Spleen (tissue), 11 donors: ENCODE data around the gene GALR2. TPM values are rescaled to one million over a fixed set of nuclear protein-coding genes. Genes with fewer than 3 reads are reported as not detected.

ENCODE experiments used
- DNase-seq: peaks from one replicate; pipeline ENCODE4 v3.0.0-alpha.2; 2020
- H3K27ac ChIP-seq, 8 donors: fragments of 200-600 bp; sonication (generic) in 7 of 8; 1 replicate in 4 of 8; 2 replicates in 4 of 8; pipeline versions ENCODE4 v1.5.0 to v1.8.0; 2016 to 2021; ENCODE audit warnings: inconsistent platforms in 4 of 8, mild to moderate bottlenecking in 4 of 8, moderate library complexity in 1 of 8
- H3K27me3 ChIP-seq, 7 donors: fragments of 200-600 bp; sonication (generic) in 6 of 7; replicated peaks in 1 of 7; 1 replicate in 4 of 7; 2 replicates in 3 of 7; pipeline versions ENCODE4 v1.5.0 to v1.8.0; 2016 to 2021; ENCODE audit warnings: inconsistent platforms in 3 of 7, mild to moderate bottlenecking in 1 of 7
- H3K36me3 ChIP-seq, 6 donors: fragments of 200-600 bp; sonication (generic) in 5 of 6; 1 replicate in 4 of 6; 2 replicates in 2 of 6; pipeline versions ENCODE4 v1.5.0 to v1.8.0; 2016 to 2021; ENCODE audit warnings: inconsistent platforms in 2 of 6
- H3K4me1 ChIP-seq, 6 donors: fragments of 200-600 bp; sonication (generic) in 5 of 6; 1 replicate in 3 of 6; 2 replicates in 3 of 6; pipeline versions ENCODE4 v1.5.0 to v1.8.0; 2016 to 2021; ENCODE audit warnings: inconsistent platforms in 3 of 6
- H3K4me3 ChIP-seq, 8 donors: fragments of 200-600 bp; sonication (generic) in 7 of 8; 1 replicate in 4 of 8; 2 replicates in 4 of 8; pipeline versions ENCODE4 v1.5.0 to v1.8.0; 2016 to 2021; ENCODE audit warnings: inconsistent platforms in 4 of 8, mild to moderate bottlenecking in 4 of 8, moderate library complexity in 2 of 8
- H3K9me3 ChIP-seq, 8 donors: fragments of 200-600 bp; sonication (generic) in 7 of 8; 1 replicate in 4 of 8; 2 replicates in 4 of 8; pipeline versions ENCODE4 v1.5.0 to v1.8.0; 2016 to 2021; ENCODE audit warnings: inconsistent platforms in 4 of 8
- POLR2A ChIP-seq, 3 donors: fragments of 450-650 bp; IDR thresholded peaks; one replicate each; pipeline ENCODE4 v1.5.1; 2017; ENCODE audit warnings: antibody characterized with exemption in 3 of 3, mild to moderate bottlenecking in 1 of 3
- POLR2AphosphoS5 ChIP-seq, 3 donors: sonication (generic); formaldehyde crosslinking; IDR thresholded peaks; one replicate each; pipeline ENCODE4 v1.5.1; 2017; ENCODE audit warnings: antibody characterized with exemption in 3 of 3
- WGBS, 5 donors: extraction: QIAGEN DNeasy Blood & Tissue Kit in 3 of 5; methylation state at CpG; one replicate each; pipeline versions ENCODE4 v1.1.5 to v1.1.7; 2013 to 2018; 5-methylcytosine and 5-hydroxymethylcytosine counted together
- intact Hi-C: fragments of 100-400 bp; cut with DNase I; formaldehyde crosslinking; loops from one replicate; pipeline ENCODE4 v1.15.0; 2023; ENCODE audit warnings: low total_unique reads
- polyA plus RNA-seq, 3 donors: library from polyadenylated mRNA; stranded (reverse); fragments of 200-250 nt; gene quantifications; one replicate each; pipeline ENCODE4 v1.2.1, GENCODE V29; 2013
- total RNA-seq, 7 donors: library from RNA; depleted of rRNA in 3 of 7; stranded (reverse); fragments of >200 nt in 3 of 7; fragmentation: NEBNext Ultra II Directional in 4 of 7; extraction: Animal tissue kit (Norgen Biotek cat#: 25700) in 4 of 7; gene quantifications; one replicate each; pipeline versions ENCODE4 v1.1.0 to v1.2.1, GENCODE V29; 2016 to 2021
- TF ChIP-seq, protein P1 (sequence below), 11 experiments: fragments of 200-600 bp in 7 of 11; fragments of 450-650 bp in 4 of 11; sonication (generic) in 4 of 11; IDR thresholded peaks in 8 of 11; conservative IDR thresholded peaks in 3 of 11; 1 replicate in 7 of 11; 2 replicates in 4 of 11; pipeline versions ENCODE4 v1.4.0 to v1.8.0; 2016 to 2021; ENCODE audit warnings: antibody characterized with exemption in 11 of 11, inconsistent platforms in 4 of 11, mild to moderate bottlenecking in 1 of 11
- donor health status: healthy with polysubstance abuse.
- donor health status: DM: no; HTN: no; CAD: no; lungs with moderate emphysema.
- donor health status: DM: no; HTN: no; CAD: no.
- donor health status: Bipolar disorder and iron deficiency.
- donor health status: healthy.
- donor health status: DM: no; HTN: no; CAD: no.
- donor health status: DM: yes; HTN: yes; CAD: no.

Gene GALR2
- total and polyA plus RNA-seq, 10 donors = 0.06 to 0.93 (median 0.38) TPM; not detected in 6

DNA sequence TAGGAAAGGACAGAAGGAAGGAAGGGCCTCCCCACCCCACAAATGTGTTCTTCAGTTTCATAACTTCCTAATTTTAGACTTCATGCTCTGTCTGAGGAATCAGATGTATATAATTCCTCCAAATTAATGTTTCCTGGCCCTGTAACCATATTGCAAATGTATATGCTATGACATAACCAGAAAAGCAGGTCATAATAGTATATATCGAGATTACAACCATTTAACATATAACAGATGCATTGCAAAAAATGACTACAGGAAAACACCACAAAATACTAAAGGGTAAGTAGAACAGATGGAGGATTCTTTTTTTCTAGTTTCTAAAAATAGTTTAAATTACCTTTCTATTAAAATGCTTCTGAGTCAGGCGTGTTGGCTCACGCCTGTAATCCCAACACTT, 32.1 kb downstream of the GALR2 start:
- 71 to 83% (median 76%) methylated on average over 3 of the region's 3 CpGs for whole genome bisulfite sequencing, 5 donors
- Histone ChIP-seq H3K4me3 (no peak overlapping the region), H3K4me1 (peaks cover 10 to 38% (median 22%) of the 10 kb centered on the region in 6 donors), H3K36me3 (peaks cover 0 to 2% (median under 1%) of the 10 kb centered on the region in 6 donors), H3K27ac (no peak overlapping the region), H3K9me3 (no peaks in the 10 kb centered on the region), H3K27me3 (peaks cover 0 to 5% (median 0%) of the 10 kb centered on the region in 7 donors)
- no peak for TF ChIP-seq POLR2A (IDR thresholded peaks at IDR 0.05)
- TF ChIP-seq, protein P1, sequence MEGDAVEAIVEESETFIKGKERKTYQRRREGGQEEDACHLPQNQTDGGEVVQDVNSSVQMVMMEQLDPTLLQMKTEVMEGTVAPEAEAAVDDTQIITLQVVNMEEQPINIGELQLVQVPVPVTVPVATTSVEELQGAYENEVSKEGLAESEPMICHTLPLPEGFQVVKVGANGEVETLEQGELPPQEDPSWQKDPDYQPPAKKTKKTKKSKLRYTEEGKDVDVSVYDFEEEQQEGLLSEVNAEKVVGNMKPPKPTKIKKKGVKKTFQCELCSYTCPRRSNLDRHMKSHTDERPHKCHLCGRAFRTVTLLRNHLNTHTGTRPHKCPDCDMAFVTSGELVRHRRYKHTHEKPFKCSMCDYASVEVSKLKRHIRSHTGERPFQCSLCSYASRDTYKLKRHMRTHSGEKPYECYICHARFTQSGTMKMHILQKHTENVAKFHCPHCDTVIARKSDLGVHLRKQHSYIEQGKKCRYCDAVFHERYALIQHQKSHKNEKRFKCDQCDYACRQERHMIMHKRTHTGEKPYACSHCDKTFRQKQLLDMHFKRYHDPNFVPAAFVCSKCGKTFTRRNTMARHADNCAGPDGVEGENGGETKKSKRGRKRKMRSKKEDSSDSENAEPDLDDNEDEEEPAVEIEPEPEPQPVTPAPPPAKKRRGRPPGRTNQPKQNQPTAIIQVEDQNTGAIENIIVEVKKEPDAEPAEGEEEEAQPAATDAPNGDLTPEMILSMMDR (IDR thresholded peaks at IDR 0.05 in 8 of 11, conservative IDR thresholded peaks at IDR 0.05 in 3 of 11) = no peak
- no peak for TF ChIP-seq POLR2AphosphoS5 (IDR thresholded peaks at IDR 0.05)
- intact Hi-C loops = no loop called here
- no peak for DNase-seq

DNA sequence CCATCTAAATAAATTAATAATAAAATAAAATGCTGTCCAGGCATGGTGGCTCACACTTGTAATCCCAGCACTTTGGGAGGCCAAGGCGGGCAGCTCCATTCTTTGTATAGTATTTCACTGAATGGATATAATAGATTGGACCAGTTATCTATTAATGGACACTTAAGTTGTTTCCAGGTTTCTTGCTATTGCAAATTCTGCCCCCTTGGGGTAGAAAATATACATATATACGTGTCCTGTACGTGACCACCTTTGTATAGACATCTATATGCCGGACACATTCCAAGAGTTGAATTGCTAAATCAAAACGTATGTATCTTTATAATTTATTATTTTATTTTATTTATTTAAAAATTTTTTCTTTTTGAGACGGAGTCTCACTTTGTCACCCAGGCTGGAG, 32.9 kb downstream of the GALR2 start:
- 69 to 79% (median 74%) methylated on average over 6 of the region's 6 CpGs for WGBS, 5 donors
- Histone ChIP-seq H3K36me3 (no peaks in the 10 kb centered on the region), H3K4me1 (peaks cover 4 to 30% (median 15%) of the 10 kb centered on the region in 6 donors), H3K9me3 (no peaks in the 10 kb centered on the region), H3K27ac (no peak overlapping the region), H3K4me3 (no peak overlapping the region), H3K27me3 (peaks cover 0 to 6% (median 0%) of the 10 kb centered on the region in 7 donors)
- no peak for TF ChIP-seq POLR2AphosphoS5 (IDR thresholded peaks at IDR 0.05)
- TF ChIP-seq, protein P1 (IDR thresholded peaks at IDR 0.05 in 8 of 11, conservative IDR thresholded peaks at IDR 0.05 in 3 of 11) = peak in 4 of 11 experiments; percentile 12 to 28 (median 16)
- intact Hi-C loops = no loop called here
- DNase-seq = no peak

DNA sequence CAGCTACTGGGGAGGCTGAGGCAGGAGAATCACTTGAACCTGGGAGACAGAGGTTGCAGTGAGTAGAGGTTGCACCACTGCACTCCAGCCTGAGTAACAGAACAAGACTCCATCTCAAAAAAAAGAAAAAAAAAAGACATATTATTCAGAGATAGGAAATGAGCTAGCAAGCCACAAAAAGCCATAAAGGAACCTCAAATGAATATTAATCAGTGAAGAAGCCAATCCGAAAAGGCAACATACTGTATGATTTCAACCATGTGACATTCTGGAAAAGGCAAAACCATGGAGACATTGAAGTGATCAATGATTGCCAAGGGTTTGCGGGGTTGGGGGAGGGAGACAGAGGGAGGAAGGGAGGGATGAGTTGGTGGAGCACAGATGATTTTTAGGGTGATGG, 37.4 kb downstream of the GALR2 start:
- H3K36me3 ChIP-seq = no peaks in the 10 kb centered on the region
- peaks cover 0 to under 1% (median 0%) of the 10 kb centered on the region in 6 donors for H3K4me1 ChIP-seq
- peaks cover 0 to 6% (median 0%) of the 10 kb centered on the region in 7 donors for H3K27me3 ChIP-seq
- 70 to 84% (median 80%) methylated on average over 2 of the region's 2 CpGs for WGBS, 5 donors
- H3K9me3 ChIP-seq = no peaks in the 10 kb centered on the region
- DNase-seq = no peak
- TF ChIP-seq, protein P1 (IDR thresholded peaks at IDR 0.05 in 8 of 11, conservative IDR thresholded peaks at IDR 0.05 in 3 of 11) = no peak
- TF ChIP-seq POLR2A (IDR thresholded peaks at IDR 0.05) (no peak), POLR2AphosphoS5 (IDR thresholded peaks at IDR 0.05) (no peak)
- H3K27ac ChIP-seq = no peak overlapping the region
- intact Hi-C loops = no loop called here
- no peak overlapping the region for H3K4me3 ChIP-seq

DNA sequence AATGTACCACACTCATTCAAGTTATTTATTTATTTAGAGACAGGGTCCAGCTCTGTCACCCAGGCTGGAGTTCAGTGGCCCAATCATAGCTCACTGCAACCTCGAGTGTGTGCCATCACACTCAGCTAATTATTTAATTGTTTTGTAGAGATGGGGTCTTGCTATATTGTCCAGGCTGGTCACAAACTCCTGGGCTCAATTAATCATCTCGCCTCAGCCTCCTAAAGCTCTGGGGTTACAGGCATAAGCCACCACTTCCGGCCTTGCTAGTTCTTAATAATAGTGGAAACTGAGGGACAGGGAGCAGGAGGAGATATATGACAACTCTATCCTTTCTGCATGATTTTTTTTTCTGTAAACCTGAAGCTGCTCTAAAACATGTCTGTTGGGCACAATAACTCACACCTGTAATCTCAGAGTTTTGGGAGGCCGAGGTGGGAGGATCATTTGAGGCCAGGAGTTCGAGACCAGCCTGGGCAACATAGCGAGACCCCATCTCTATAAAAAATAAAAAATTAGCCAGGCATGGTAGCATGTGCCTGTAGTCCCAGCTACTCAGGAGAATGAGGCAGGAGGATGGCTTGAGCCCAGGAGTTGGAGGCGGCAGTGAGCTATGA, 40.7 kb downstream of the GALR2 start:
- TF ChIP-seq POLR2AphosphoS5 (IDR thresholded peaks at IDR 0.05) (no peak), POLR2A (IDR thresholded peaks at IDR 0.05) (no peak)
- TF ChIP-seq, protein P1 (IDR thresholded peaks at IDR 0.05 in 8 of 11, conservative IDR thresholded peaks at IDR 0.05 in 3 of 11) = no peak
- H3K4me3 ChIP-seq = no peak overlapping the region
- peaks cover 0 to 6% (median 0%) of the 10 kb centered on the region in 7 donors for H3K27me3 ChIP-seq
- H3K9me3 ChIP-seq = no peaks in the 10 kb centered on the region
- no peak for DNase-seq
- 87 to 95% (median 91%) methylated on average over 7 of the region's 7 CpGs for WGBS, 5 donors
- no peak overlapping the region for H3K27ac ChIP-seq
- intact Hi-C loops = no loop called here
- no peaks in the 10 kb centered on the region for H3K36me3 ChIP-seq
- no peaks in the 10 kb centered on the region for H3K4me1 ChIP-seq
